Bronchial epithelial cell (primary cell): ENCODE data around the gene NETO1. TPM values are rescaled to one million over a fixed set of nuclear protein-coding genes. Genes with fewer than 3 reads are reported as not detected.

Experiments used
- DNase-seq: peaks from one replicate; pipeline ENCODE4 v3.0.0-alpha.2; 2010; ENCODE audit warnings: low read depth
- FAIRE-seq: peaks from 2 replicates; lab custom pipeline; 2011; peaks lifted over from hg19 to GRCh38; lab: Jason Lieb, UNC
- H3K27me3 ChIP-seq: 2 replicates; pipeline ENCODE4 v1.5.1; 2011; ENCODE audit warnings: low read length; ENCODE audit not compliant: control insufficient read depth, insufficient read depth
- H3K36me3 ChIP-seq: 2 replicates; pipeline ENCODE4 v1.5.1; 2011; ENCODE audit warnings: low read length; ENCODE audit not compliant: control insufficient read depth, insufficient read depth
- H3K4me3 ChIP-seq: 2 replicates; pipeline ENCODE4 v1.5.1; 2011; ENCODE audit warnings: mild to moderate bottlenecking, low read depth, low read length, control low read depth
- total RNA-seq: library from RNA; depleted of rRNA; stranded (reverse); fragments of >200 nt; gene quantifications from 2 replicates; pipeline ENCODE4 v1.2.1, GENCODE V29; 2014
- TF ChIP-seq, protein P1 (sequence below): IDR thresholded peaks from 2 replicates; pipeline ENCODE4 v1.5.1; 2011; ENCODE audit warnings: mild to moderate bottlenecking, moderate library complexity, low read length, control low read depth, inconsistent platforms; ENCODE audit not compliant: insufficient read depth, severe bottlenecking

NETO1 gene
- total RNA-seq, 1 donor from 2014 or later: not detected

DNA sequence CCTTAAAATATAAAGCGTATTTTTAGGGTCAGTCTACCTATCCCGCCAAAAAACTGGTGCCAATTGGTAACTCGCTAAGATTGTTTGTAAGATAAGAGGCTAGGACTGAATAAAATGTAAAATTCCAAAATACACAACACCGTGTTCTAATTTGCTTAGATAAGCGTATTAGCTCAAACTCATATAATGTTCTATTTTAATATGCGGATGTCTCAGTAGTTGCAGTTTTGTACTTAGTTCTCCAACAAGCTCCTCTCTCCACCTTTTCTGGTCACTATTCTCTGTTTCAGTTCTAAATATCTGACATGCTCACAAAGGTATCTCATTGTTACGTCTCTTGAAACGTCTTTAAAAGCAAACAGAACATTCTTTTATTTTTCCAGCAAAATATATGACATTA, 24.0 kb downstream of the NETO1 start:
- no peaks in the 10 kb centered on the region for H3K27me3 ChIP-seq
- FAIRE-seq: no peak

DNA sequence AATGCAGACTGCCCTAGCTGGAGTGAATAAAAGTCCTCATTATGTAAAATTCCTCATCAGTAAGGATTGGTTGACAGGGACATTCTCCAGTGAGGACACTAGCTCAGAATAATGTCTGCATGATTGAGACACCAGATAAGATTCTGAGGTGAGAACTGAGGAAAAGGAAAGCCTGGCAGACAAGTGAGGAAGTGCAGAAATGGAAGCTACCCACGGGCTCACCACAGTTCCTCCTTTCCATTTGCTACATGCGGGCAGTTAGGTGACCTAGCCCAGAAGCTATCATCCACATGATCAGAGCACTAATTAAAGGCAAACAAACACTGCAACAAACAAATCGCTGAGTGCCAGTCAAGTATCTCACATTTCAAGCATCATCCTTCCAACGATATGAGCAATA, 27.7 kb downstream of the NETO1 start:
- H3K36me3 ChIP-seq: no peaks in the 10 kb centered on the region
- H3K27me3 ChIP-seq: no peaks in the 10 kb centered on the region
- TF ChIP-seq, protein P1, sequence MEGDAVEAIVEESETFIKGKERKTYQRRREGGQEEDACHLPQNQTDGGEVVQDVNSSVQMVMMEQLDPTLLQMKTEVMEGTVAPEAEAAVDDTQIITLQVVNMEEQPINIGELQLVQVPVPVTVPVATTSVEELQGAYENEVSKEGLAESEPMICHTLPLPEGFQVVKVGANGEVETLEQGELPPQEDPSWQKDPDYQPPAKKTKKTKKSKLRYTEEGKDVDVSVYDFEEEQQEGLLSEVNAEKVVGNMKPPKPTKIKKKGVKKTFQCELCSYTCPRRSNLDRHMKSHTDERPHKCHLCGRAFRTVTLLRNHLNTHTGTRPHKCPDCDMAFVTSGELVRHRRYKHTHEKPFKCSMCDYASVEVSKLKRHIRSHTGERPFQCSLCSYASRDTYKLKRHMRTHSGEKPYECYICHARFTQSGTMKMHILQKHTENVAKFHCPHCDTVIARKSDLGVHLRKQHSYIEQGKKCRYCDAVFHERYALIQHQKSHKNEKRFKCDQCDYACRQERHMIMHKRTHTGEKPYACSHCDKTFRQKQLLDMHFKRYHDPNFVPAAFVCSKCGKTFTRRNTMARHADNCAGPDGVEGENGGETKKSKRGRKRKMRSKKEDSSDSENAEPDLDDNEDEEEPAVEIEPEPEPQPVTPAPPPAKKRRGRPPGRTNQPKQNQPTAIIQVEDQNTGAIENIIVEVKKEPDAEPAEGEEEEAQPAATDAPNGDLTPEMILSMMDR: no peak
- FAIRE-seq (no peak), DNase-seq (no peak)
- H3K4me3 ChIP-seq: no peak overlapping the region

More for the DNA sequence above, 24.0 kb downstream of the NETO1 start:
- no peak for DNase-seq
- TF ChIP-seq, protein P1: no peak
- no peak overlapping the region for H3K4me3 ChIP-seq
- H3K36me3 ChIP-seq: no peaks in the 10 kb centered on the region

DNA sequence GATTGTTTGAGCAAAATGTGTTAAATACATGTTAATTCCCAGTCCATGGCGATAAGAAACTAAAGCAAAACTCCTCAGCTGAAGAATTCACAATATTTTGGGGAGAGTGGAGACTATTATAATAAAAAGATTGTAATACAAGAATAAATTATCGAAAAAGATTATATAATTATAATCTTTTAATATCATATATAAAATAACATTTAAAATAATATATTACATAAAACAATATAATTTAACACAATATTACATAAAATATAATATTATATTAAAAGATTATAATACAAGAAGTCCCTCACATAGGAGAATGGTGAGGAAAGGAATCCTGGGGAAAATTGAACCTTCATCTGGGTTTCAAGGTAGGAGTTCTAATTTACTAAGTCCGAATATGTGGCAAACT, 33.1 kb downstream of the NETO1 start:
- TF ChIP-seq, protein P1: no peak
- H3K4me3 ChIP-seq: no peak overlapping the region
- DNase-seq (no peak), FAIRE-seq (no peak)
- no peaks in the 10 kb centered on the region for H3K27me3 ChIP-seq
- no peaks in the 10 kb centered on the region for H3K36me3 ChIP-seq

DNA sequence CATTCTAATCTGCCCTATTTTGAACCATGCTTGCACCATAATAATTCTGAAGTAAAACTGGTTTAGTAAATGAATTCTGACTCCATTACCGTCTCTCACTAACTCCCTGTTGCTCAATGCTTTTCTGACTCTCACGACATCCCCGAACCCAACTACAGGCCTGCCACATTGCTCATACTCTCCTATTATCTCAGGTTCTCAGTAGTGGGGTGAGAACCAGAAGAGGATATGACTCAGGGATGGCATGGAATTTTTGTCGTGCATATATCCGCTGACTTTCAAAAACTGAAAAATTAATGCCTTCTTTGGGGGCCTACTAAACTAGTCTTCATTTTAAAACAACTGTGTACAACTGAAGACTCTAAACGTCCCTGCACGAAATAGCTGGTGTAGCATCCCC, 34.3 kb downstream of the NETO1 start:
- no peak for FAIRE-seq
- DNase-seq: no peak
- Histone ChIP-seq H3K4me3 (no peak overlapping the region), H3K36me3 (no peaks in the 10 kb centered on the region), H3K27me3 (no peaks in the 10 kb centered on the region)
- TF ChIP-seq, protein P1: no peak

DNA sequence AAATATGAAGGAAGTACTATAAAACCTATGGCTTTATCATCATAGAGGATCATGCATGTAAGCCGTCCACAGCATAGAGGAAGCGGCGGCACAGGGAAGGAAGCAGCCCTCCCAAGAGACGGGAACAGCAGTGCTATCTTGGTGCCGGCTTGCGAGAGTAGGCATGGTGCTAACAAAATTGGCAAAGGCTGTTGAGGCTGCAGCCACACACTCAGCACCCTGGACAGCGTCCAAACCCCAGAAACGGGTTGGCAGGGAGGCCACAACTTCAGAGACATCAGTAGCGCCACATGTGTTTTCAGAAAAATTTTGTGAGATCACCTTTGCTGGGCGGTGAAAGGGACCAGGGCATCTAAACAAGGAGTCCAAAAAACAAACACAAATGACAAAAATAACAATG, 37.7 kb downstream of the NETO1 start:
- no peak for FAIRE-seq

DNA sequence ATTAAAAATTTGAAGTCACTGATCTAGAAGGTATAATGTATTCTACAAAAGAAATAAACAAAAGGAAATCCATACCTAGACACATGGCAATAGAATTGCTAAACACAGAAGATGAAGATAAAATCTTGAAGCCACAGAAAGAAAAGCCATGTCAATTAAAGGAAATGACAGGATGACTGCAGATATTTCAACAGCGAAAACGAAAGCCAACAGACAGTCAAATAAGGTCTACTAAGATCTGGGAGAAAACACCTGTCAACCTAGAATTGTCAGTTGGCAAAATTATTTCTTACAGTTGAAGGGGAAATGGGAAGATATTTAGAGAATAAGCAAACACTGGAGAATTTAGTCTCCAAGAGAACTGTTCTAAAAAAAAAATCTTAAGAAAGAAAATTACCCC, 39.2 kb downstream of the NETO1 start:
- TF ChIP-seq, protein P1: no peak
- FAIRE-seq (no peak), DNase-seq (no peak)
- Histone ChIP-seq H3K4me3 (no peak overlapping the region), H3K27me3 (no peaks in the 10 kb centered on the region), H3K36me3 (no peaks in the 10 kb centered on the region)

More for the DNA sequence above, 37.7 kb downstream of the NETO1 start:
- Histone ChIP-seq H3K4me3 (no peak overlapping the region), H3K27me3 (no peaks in the 10 kb centered on the region), H3K36me3 (no peaks in the 10 kb centered on the region)
- DNase-seq: no peak
- TF ChIP-seq, protein P1: no peak
